Liver (tissue), 9 donors: ENCODE measurements around the gene KSR1. TPM values are rescaled to one million over a fixed set of nuclear protein-coding genes. Genes with fewer than 3 reads are reported as not detected.

Experiments
- DNase-seq: peaks from one replicate; pipeline ENCODE4 v3.0.0-alpha.2; 2017; ENCODE audit warnings: low spot score
- H3K27ac ChIP-seq, 2 donors: one replicate each; pipeline ENCODE4 v1.7.0; 2013; ENCODE audit warnings: inconsistent platforms in 2 of 2, low read length in 2 of 2, control low read depth in 1 of 2, low read depth in 1 of 2, mild to moderate bottlenecking in 1 of 2
- H3K27me3 ChIP-seq, 4 donors: one replicate each; pipeline versions ENCODE4 v1.6.1 to v1.7.0; 2013; ENCODE audit warnings: low read length in 3 of 4, inconsistent platforms in 1 of 4, mild to moderate bottlenecking in 1 of 4, moderate library complexity in 1 of 4; ENCODE audit not compliant: control insufficient read depth in 4 of 4, insufficient read depth in 4 of 4
- H3K36me3 ChIP-seq, 4 donors: one replicate each; pipeline versions ENCODE4 v1.6.1 to v1.7.0; 2013; ENCODE audit warnings: low read length in 3 of 4, mild to moderate bottlenecking in 3 of 4, low read depth in 1 of 4, moderate library complexity in 1 of 4; ENCODE audit not compliant: control insufficient read depth in 4 of 4, insufficient read depth in 3 of 4
- H3K4me1 ChIP-seq, 4 donors: one replicate each; pipeline versions ENCODE4 v1.6.1 to v1.7.0; 2013; ENCODE audit warnings: low read length in 3 of 4, mild to moderate bottlenecking in 3 of 4, moderate library complexity in 1 of 4; ENCODE audit not compliant: control insufficient read depth in 4 of 4, insufficient read depth in 4 of 4
- H3K4me3 ChIP-seq, 3 donors: one replicate each; pipeline versions ENCODE4 v1.6.1 to v1.7.0; 2013; ENCODE audit warnings: low read length in 3 of 3, control low read depth in 1 of 3, low read depth in 1 of 3, mild to moderate bottlenecking in 1 of 3
- H3K9ac ChIP-seq, 2 donors: one replicate each; pipeline ENCODE4 v1.7.0; 2013; ENCODE audit warnings: low read length in 2 of 2, mild to moderate bottlenecking in 2 of 2, moderate library complexity in 2 of 2, control low read depth in 1 of 2, low read depth in 1 of 2
- H3K9me3 ChIP-seq, 4 donors: one replicate each; pipeline versions ENCODE4 v1.6.1 to v1.7.0; 2013; ENCODE audit warnings: low read length in 3 of 4; ENCODE audit not compliant: control insufficient read depth in 4 of 4
- ATF3 ChIP-seq: IDR thresholded peaks from 2 replicates; pipeline ENCODE4 v1.6.1; 2016; ENCODE audit warnings: antibody characterized with exemption
- CTCF ChIP-seq: fragments of 150-350 bp; IDR thresholded peaks from 2 replicates; pipeline ENCODE4 v1.5.1; 2017; ENCODE audit warnings: improper control_type of control experiment, low read depth, low read length; ENCODE audit not compliant: missing input control
- EGR1 ChIP-seq, 2 donors: IDR thresholded peaks; 2 replicates each; pipeline ENCODE4 v1.6.1; 2016 to 2018; ENCODE audit warnings: antibody characterized with exemption in 2 of 2, low read depth in 2 of 2
- FOXA1 ChIP-seq: IDR thresholded peaks from 2 replicates; pipeline ENCODE4 v1.6.1; 2016; ENCODE audit warnings: antibody characterized with exemption
- FOXA2 ChIP-seq: IDR thresholded peaks from 2 replicates; pipeline ENCODE4 v1.6.1; 2016; ENCODE audit warnings: antibody characterized with exemption
- GABPA ChIP-seq, 2 donors: IDR thresholded peaks in 1 of 2; conservative IDR thresholded peaks in 1 of 2; 2 replicates each; pipeline ENCODE4 v1.6.1; 2016; ENCODE audit warnings: antibody characterized with exemption in 2 of 2, mild to moderate bottlenecking in 1 of 2, moderate library complexity in 1 of 2
- HNF4A ChIP-seq, 2 donors: conservative IDR thresholded peaks; 2 replicates each; pipeline ENCODE4 v1.6.1; 2016; ENCODE audit warnings: antibody characterized with exemption in 2 of 2, mild to moderate bottlenecking in 2 of 2
- JUND ChIP-seq, 2 donors: IDR thresholded peaks; 2 replicates each; pipeline ENCODE4 v1.6.1; 2016; ENCODE audit warnings: antibody characterized with exemption in 2 of 2
- MAX ChIP-seq: IDR thresholded peaks from 2 replicates; pipeline ENCODE4 v1.6.1; 2016; ENCODE audit warnings: antibody characterized with exemption
- NR2F2 ChIP-seq: IDR thresholded peaks from 2 replicates; pipeline ENCODE4 v1.6.1; 2016; ENCODE audit warnings: antibody characterized with exemption
- RAD21 ChIP-seq, 2 donors: IDR thresholded peaks; 2 replicates each; pipeline ENCODE4 v1.6.1; 2016; ENCODE audit warnings: antibody characterized with exemption in 2 of 2, mild to moderate bottlenecking in 2 of 2
- RXRA ChIP-seq, 2 donors: IDR thresholded peaks; 2 replicates each; pipeline ENCODE4 v1.6.1; 2017 to 2018; ENCODE audit warnings: antibody characterized with exemption in 2 of 2, mild to moderate bottlenecking in 1 of 2
- SP1 ChIP-seq: IDR thresholded peaks from 2 replicates; pipeline ENCODE4 v1.6.1; 2018; ENCODE audit warnings: antibody characterized with exemption, mild to moderate bottlenecking
- TAF1 ChIP-seq: conservative IDR thresholded peaks from 2 replicates; pipeline ENCODE4 v1.6.1; 2016; ENCODE audit warnings: antibody characterized with exemption, mild to moderate bottlenecking
- YY1 ChIP-seq: IDR thresholded peaks from 2 replicates; pipeline ENCODE4 v1.6.1; 2016; ENCODE audit warnings: antibody characterized with exemption, mild to moderate bottlenecking
- WGBS: extraction: QIAGEN DNeasy Blood & Tissue Kit; methylation state at CpG from one replicate; pipeline ENCODE4 v1.1.7; 2013; 5-methylcytosine and 5-hydroxymethylcytosine counted together
- polyA plus RNA-seq, 2 donors: library from polyadenylated mRNA; stranded (reverse) in 1 of 2; unstranded in 1 of 2; fragments of 200-250 nt in 1 of 2; fragments of >200 nt in 1 of 2; fragmentation: Nextera tagmentation in 1 of 2; extraction: Ambion mirVana in 1 of 2; gene quantifications; one replicate each; pipeline versions ENCODE4 v1.2.1 to v1.2.3, GENCODE V29; 2013 to 2015
- total RNA-seq, 2 donors: library from RNA; depleted of rRNA; stranded (reverse); fragments of >200 nt; gene quantifications; one replicate each; pipeline ENCODE4 v1.2.3, GENCODE V29; 2014
- TF ChIP-seq, protein P1 (sequence below): IDR thresholded peaks from 2 replicates; pipeline ENCODE4 v1.6.1; 2016; ENCODE audit warnings: antibody characterized with exemption, mild to moderate bottlenecking
- donor health status: healthy.
- donor health status: healthy.
- donor health status: healthy.
- donor health status: healthy.
- donor health status: healthy.

The KSR1 gene
- total and polyA plus RNA-seq, 4 donors, result 1.2 to 9.0 (median 4.1) TPM

DNA sequence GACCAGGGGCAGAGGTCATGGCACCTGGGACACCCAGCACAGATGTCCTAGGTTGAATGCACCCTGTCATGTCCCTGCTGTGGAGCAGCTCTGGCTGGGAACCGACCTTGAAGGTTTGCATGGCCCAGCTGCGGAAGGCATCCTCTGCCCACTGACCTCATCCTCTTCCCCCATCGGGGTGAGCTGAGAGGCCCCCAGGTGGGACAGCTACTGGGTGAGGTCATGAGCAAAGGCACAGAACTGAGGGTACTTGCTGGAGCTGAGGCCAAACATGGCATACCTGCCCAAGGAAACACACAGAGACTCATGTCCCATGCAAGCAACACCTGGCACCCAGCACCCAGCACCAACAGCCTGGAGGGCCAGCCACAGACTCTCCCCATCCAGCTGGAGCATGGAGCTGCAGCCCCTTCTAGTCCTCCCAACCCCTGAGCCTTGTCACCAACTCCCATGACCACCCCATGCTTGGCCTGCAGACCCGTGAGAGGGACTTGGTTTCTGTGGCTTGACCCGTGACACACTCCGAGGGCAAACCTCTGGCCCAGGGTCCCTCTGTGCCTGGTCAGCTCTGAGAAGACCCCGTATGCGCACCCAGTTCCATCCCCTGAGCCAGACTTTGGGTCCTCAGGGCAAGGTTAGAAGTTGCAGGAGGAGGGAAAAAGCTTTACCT, 207.8 kb downstream of the KSR1 start:
- H3K4me1 ChIP-seq, result no peaks in the 10 kb centered on the region
- H3K36me3 ChIP-seq, result no peaks in the 10 kb centered on the region
- no peak for DNase-seq
- no peak overlapping the region for H3K27ac ChIP-seq
- no peaks in the 10 kb centered on the region for H3K27me3 ChIP-seq
- TF ChIP-seq ATF3 (no peak), MAX (no peak), NR2F2 (no peak), SP1 (no peak), FOXA1 (no peak), FOXA2 (no peak), HNF4A (conservative IDR thresholded peaks at IDR 0.05) (no peak), RAD21 (IDR thresholded peaks at IDR 0.05) (no peak), YY1 (no peak), GABPA (IDR thresholded peaks at IDR 0.05 in 1 of 2, conservative IDR thresholded peaks at IDR 0.05 in 1 of 2) (no peak), TAF1 (no peak), RXRA (IDR thresholded peaks at IDR 0.05) (no peak), CTCF (no peak), EGR1 (IDR thresholded peaks at IDR 0.05; ENCODE audit: low read depth in 2 of 2) (no peak), JUND (IDR thresholded peaks at IDR 0.05) (no peak)
- TF ChIP-seq, protein P1, sequence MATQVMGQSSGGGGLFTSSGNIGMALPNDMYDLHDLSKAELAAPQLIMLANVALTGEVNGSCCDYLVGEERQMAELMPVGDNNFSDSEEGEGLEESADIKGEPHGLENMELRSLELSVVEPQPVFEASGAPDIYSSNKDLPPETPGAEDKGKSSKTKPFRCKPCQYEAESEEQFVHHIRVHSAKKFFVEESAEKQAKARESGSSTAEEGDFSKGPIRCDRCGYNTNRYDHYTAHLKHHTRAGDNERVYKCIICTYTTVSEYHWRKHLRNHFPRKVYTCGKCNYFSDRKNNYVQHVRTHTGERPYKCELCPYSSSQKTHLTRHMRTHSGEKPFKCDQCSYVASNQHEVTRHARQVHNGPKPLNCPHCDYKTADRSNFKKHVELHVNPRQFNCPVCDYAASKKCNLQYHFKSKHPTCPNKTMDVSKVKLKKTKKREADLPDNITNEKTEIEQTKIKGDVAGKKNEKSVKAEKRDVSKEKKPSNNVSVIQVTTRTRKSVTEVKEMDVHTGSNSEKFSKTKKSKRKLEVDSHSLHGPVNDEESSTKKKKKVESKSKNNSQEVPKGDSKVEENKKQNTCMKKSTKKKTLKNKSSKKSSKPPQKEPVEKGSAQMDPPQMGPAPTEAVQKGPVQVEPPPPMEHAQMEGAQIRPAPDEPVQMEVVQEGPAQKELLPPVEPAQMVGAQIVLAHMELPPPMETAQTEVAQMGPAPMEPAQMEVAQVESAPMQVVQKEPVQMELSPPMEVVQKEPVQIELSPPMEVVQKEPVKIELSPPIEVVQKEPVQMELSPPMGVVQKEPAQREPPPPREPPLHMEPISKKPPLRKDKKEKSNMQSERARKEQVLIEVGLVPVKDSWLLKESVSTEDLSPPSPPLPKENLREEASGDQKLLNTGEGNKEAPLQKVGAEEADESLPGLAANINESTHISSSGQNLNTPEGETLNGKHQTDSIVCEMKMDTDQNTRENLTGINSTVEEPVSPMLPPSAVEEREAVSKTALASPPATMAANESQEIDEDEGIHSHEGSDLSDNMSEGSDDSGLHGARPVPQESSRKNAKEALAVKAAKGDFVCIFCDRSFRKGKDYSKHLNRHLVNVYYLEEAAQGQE, result no peak
- H3K9me3 ChIP-seq, result no peaks in the 10 kb centered on the region
- H3K9ac ChIP-seq, result no peak overlapping the region
- no peak overlapping the region for H3K4me3 ChIP-seq
- WGBS, result 93% methylated on average over 8 of the region's 8 CpGs

DNA sequence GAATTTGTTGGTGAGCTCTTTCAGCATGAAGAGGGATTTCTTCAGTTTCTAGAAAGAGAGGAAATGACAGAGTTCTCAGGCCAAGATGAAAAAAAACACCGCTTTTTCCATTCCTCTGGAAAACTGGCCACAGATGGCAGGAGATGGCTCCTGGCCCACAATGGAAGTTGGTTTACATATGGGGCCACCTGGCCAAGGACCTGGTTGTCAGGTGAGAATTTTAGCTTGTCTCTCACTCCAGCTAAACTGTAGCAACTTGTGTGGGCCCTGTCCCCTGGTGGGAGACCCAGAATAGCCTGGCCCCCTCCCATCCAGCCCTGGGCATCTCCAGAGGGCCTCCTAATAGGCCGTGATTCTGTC, 208.3 kb downstream of the KSR1 start:
- TF ChIP-seq FOXA2, result no peak
- no peak for TF ChIP-seq RXRA (IDR thresholded peaks at IDR 0.05)
- no peak for TF ChIP-seq GABPA (IDR thresholded peaks at IDR 0.05 in 1 of 2, conservative IDR thresholded peaks at IDR 0.05 in 1 of 2)
- TF ChIP-seq JUND (IDR thresholded peaks at IDR 0.05), result no peak
- no peaks in the 10 kb centered on the region for H3K9me3 ChIP-seq
- H3K9ac ChIP-seq, result no peak overlapping the region
- 82% methylated on average over 2 of the region's 2 CpGs for WGBS
- no peaks in the 10 kb centered on the region for H3K36me3 ChIP-seq
- no peak overlapping the region for H3K4me3 ChIP-seq
- H3K27me3 ChIP-seq, result no peaks in the 10 kb centered on the region
- no peak for DNase-seq
- H3K4me1 ChIP-seq, result no peaks in the 10 kb centered on the region
- no peak overlapping the region for H3K27ac ChIP-seq
